HEK293T (cell line): ENCODE data around the gene CIART.

Experiments used
- ARNT ChIP-seq: fragments of 450-650 bp; IDR thresholded peaks from 2 replicates; pipeline ENCODE4 v1.6.1; 2017; ENCODE audit warnings: mild to moderate bottlenecking
- BHLHE40 ChIP-seq: fragments of 450-650 bp; IDR thresholded peaks from 2 replicates; pipeline ENCODE4 v1.6.1; 2016; ENCODE audit warnings: mild to moderate bottlenecking, moderate library complexity, borderline replicate concordance
- FOXK2 ChIP-seq: fragments of 450-650 bp; IDR thresholded peaks from 2 replicates; pipeline ENCODE4 v1.6.1; 2016; ENCODE audit warnings: mild to moderate bottlenecking
- FOXM1 ChIP-seq: fragments of 450-650 bp; IDR thresholded peaks from 2 replicates; pipeline ENCODE4 v1.6.1; 2017; ENCODE audit warnings: mild to moderate bottlenecking, borderline replicate concordance
- L3MBTL2 ChIP-seq: fragments of 450-650 bp; conservative IDR thresholded peaks from 2 replicates; pipeline ENCODE4 v1.6.1; 2016; ENCODE audit warnings: mild to moderate bottlenecking
- LEF1 ChIP-seq: fragments of 450-650 bp; IDR thresholded peaks from 2 replicates; pipeline ENCODE4 v1.6.1; 2017; ENCODE audit warnings: mild to moderate bottlenecking, borderline replicate concordance
- NFRKB ChIP-seq: fragments of 450-650 bp; IDR thresholded peaks from 2 replicates; pipeline ENCODE4 v1.6.1; 2016; ENCODE audit warnings: mild to moderate bottlenecking, moderate library complexity
- SP1 ChIP-seq: fragments of 450-650 bp; IDR thresholded peaks from 2 replicates; pipeline ENCODE4 v1.6.1; 2017
- SUZ12 ChIP-seq: fragments of 450-650 bp; IDR thresholded peaks from 2 replicates; pipeline ENCODE4 v1.6.1; 2016; ENCODE audit warnings: mild to moderate bottlenecking
- TARDBP ChIP-seq: fragments of 450-650 bp; IDR thresholded peaks from 2 replicates; pipeline ENCODE4 v1.6.1; 2016
- ZNF384 ChIP-seq: fragments of 450-650 bp; IDR thresholded peaks from 2 replicates; pipeline ENCODE4 v1.6.1; 2016
- TF ChIP-seq, protein P1 (sequence below): fragments of 450-650 bp; IDR thresholded peaks from 2 replicates; pipeline ENCODE4 v1.6.1; 2016

DNA sequence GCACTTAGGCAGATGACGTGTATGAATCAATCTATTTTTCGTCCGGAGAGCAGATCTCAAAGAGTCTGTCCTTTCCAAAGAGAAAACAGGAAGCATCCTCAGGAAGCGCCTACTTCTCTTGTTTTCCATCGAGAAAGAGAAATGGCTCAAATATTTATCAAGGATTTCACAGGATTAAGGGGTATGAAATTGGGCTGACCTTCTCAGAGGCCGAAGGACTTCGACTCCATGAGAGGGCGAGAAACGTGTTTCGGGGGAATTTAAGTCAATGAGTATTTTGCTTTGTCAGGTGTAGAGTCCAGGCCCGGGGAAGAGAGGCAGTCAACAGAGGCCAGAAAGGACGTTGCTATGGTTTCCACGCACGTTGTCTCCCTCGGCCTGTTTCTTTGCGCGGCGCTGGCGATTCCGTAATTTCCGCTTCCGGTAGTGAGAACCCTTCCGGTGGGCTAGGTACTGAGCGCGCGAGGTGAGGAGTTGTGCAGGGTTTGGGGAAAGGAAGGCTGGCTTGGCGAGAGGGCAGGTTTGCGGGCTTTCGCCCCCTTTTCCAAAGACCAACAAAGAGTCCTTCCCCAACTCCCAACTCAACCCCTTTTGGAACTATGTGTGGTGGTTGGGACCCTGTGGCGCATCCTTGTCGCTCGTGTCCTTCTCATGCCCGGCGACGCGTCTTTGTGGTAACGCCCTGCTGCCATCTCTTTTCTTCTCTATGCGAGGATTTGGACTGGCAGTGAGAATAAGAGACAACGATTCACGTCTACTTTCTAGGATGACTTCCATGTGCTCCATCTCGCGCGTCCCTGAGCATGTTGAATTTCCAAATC, 11.3 kb downstream of the CIART start, which contains the start of gene MRPS21:
- TF ChIP-seq, protein P1, sequence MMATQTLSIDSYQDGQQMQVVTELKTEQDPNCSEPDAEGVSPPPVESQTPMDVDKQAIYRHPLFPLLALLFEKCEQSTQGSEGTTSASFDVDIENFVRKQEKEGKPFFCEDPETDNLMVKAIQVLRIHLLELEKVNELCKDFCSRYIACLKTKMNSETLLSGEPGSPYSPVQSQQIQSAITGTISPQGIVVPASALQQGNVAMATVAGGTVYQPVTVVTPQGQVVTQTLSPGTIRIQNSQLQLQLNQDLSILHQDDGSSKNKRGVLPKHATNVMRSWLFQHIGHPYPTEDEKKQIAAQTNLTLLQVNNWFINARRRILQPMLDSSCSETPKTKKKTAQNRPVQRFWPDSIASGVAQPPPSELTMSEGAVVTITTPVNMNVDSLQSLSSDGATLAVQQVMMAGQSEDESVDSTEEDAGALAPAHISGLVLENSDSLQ, result no peak
- no peak for TF ChIP-seq SP1
- TF ChIP-seq SUZ12, result no peak
- no peak for TF ChIP-seq FOXK2
- TF ChIP-seq ZNF384, result no peak
- TF ChIP-seq TARDBP, result no peak
- TF ChIP-seq LEF1, result no peak
- no peak for TF ChIP-seq FOXM1
- TF ChIP-seq ARNT, result no peak
- no peak for TF ChIP-seq NFRKB
- TF ChIP-seq BHLHE40, result no peak
- TF ChIP-seq L3MBTL2, result peak; percentile 90
